Testis (tissue), 2 donors: Measurements from ENCODE around the gene NCKAP5.

Experiments used
- CTCF ChIP-seq, 3 experiments: fragments of 450-650 bp in 2 of 3; fragments of 200-600 bp in 1 of 3; sonication (generic) in 1 of 3; IDR thresholded peaks; one replicate each; pipeline ENCODE4 v1.5.1; 2016 to 2019; ENCODE audit warnings: antibody characterized with exemption in 3 of 3, mild to moderate bottlenecking in 2 of 3, moderate library complexity in 1 of 3
- POLR2A ChIP-seq: fragments of 450-650 bp; IDR thresholded peaks from one replicate; pipeline ENCODE4 v1.6.1; 2017; ENCODE audit warnings: antibody characterized with exemption, mild to moderate bottlenecking, moderate library complexity

GRCh38 chr2:133369901-133370658 is 198.2 kb downstream of the NCKAP5 start:
- no peak for TF ChIP-seq CTCF (IDR thresholded peaks at IDR 0.05)
- no peak for TF ChIP-seq POLR2A
